GM23338 (cell line): ENCODE measurements around the gene WIPF3. TPM values are rescaled to one million over a fixed set of nuclear protein-coding genes. Genes with fewer than 3 reads are reported as not detected.

ENCODE experiments used
- ATAC-seq: fragments of 200-7000 bp; cut with Tn5 transposase; 3 replicates; pipeline ENCODE4 v1.9.1; 2020
- DNase-seq: peaks from one replicate; pipeline ENCODE4 v3.0.0-alpha.2; 2015; ENCODE audit warnings: low spot score
- H2AFZ ChIP-seq: fragments of 200-600 bp; sonication (generic); 2 replicates; pipeline ENCODE4 v1.8.0; 2016; ENCODE audit warnings: antibody characterized with exemption, mild to moderate bottlenecking, moderate library complexity
- H3F3A ChIP-seq: fragments of 200-600 bp; sonication (generic); replicated peaks from 2 replicates; pipeline ENCODE4 v1.8.0; 2017; ENCODE audit warnings: antibody characterized with exemption, mixed run types, low read depth
- H3K27ac ChIP-seq: fragments of 200-600 bp; sonication (generic); 2 replicates; pipeline ENCODE4 v1.6.1; 2016; ENCODE audit warnings: low read depth
- H3K27me3 ChIP-seq: fragments of 200-600 bp; sonication (generic); 2 replicates; pipeline ENCODE4 v1.8.0; 2016; ENCODE audit warnings: mild to moderate bottlenecking, mixed run types, moderate library complexity; ENCODE audit not compliant: insufficient read depth
- H3K36me3 ChIP-seq: fragments of 200-600 bp; sonication (generic); 2 replicates; pipeline ENCODE4 v1.8.0; 2016; ENCODE audit warnings: mild to moderate bottlenecking; ENCODE audit not compliant: insufficient read depth
- H3K4me1 ChIP-seq: fragments of 200-600 bp; sonication (generic); 2 replicates; pipeline ENCODE4 v1.8.0; 2016; ENCODE audit warnings: mild to moderate bottlenecking, moderate library complexity; ENCODE audit not compliant: insufficient read depth
- H3K4me2 ChIP-seq: fragments of 200-600 bp; sonication (generic); 2 replicates; pipeline ENCODE4 v1.7.1; 2017; ENCODE audit warnings: mixed run types
- H3K4me3 ChIP-seq: fragments of 200-600 bp; sonication (generic); 2 replicates; pipeline ENCODE4 v1.6.1; 2016; ENCODE audit warnings: mixed run types
- H3K79me2 ChIP-seq: fragments of 200-600 bp; sonication (generic); replicated peaks from 2 replicates; pipeline ENCODE4 v1.8.0; 2017; ENCODE audit warnings: mild to moderate bottlenecking; ENCODE audit not compliant: insufficient read depth
- H3K9me2 ChIP-seq: fragments of 200-600 bp; sonication (generic); 2 replicates; pipeline ENCODE4 v1.8.0; 2017; ENCODE audit not compliant: insufficient read depth
- H4K20me1 ChIP-seq: fragments of 200-600 bp; sonication (generic); replicated peaks from 2 replicates; pipeline ENCODE4 v1.8.0; 2017; ENCODE audit warnings: mild to moderate bottlenecking; ENCODE audit not compliant: insufficient read depth
- H3K27ac Mint-ChIP-seq: 2 replicates; pipeline ENCODE4 v1.8.0; 2020; ENCODE audit warnings: inconsistent platforms, mild to moderate bottlenecking, moderate library complexity, mixed read lengths
- H3K27me3 Mint-ChIP-seq: 3 replicates; pipeline ENCODE4 v1.8.0; 2022; ENCODE audit warnings: low read depth, mild to moderate bottlenecking, moderate library complexity, mixed read lengths, inconsistent platforms; ENCODE audit not compliant: insufficient read depth, poor library complexity
- H3K36me3 Mint-ChIP-seq: 3 replicates; pipeline ENCODE4 v1.8.0; 2021; ENCODE audit warnings: low read depth, mild to moderate bottlenecking, inconsistent platforms, moderate library complexity, mixed read lengths
- H3K4me1 Mint-ChIP-seq: 3 replicates; pipeline ENCODE4 v1.8.0; 2020; ENCODE audit warnings: mild to moderate bottlenecking, inconsistent platforms, mixed read lengths
- H3K4me3 Mint-ChIP-seq: 3 replicates; pipeline ENCODE4 v1.8.0; 2021; ENCODE audit warnings: moderate library complexity, mild to moderate bottlenecking, inconsistent platforms, mixed read lengths
- H3K9me3 Mint-ChIP-seq: 3 replicates; pipeline ENCODE4 v1.8.0; 2020; ENCODE audit warnings: moderate library complexity, mild to moderate bottlenecking, inconsistent platforms, mixed read lengths
- CREB1 ChIP-seq: fragments of 250-450 bp; sonication (Bioruptor Pico); IDR thresholded peaks from 2 replicates; pipeline ENCODE4 v1.5.0; 2020; ENCODE audit warnings: low read depth, mild to moderate bottlenecking, moderate library complexity
- ETS1 ChIP-seq: IDR thresholded peaks from 2 replicates; pipeline ENCODE4 v1.6.1; 2016; ENCODE audit warnings: antibody characterized with exemption
- EZH2 ChIP-seq: fragments of 200-600 bp; sonication (generic); IDR thresholded peaks from one replicate; pipeline ENCODE4 v1.8.0; 2017; ENCODE audit warnings: antibody characterized with exemption, mild to moderate bottlenecking, low read depth; ENCODE audit not compliant: unreplicated experiment
- EZH2phosphoT487 ChIP-seq: fragments of 200-600 bp; sonication (generic); IDR thresholded peaks from one replicate; pipeline ENCODE4 v1.8.1; 2018; ENCODE audit warnings: antibody characterized with exemption; ENCODE audit not compliant: unreplicated experiment
- JUNB ChIP-seq: IDR thresholded peaks from one replicate; pipeline ENCODE4 v1.6.1; 2016; ENCODE audit warnings: antibody characterized with exemption; ENCODE audit not compliant: unreplicated experiment
- NANOG ChIP-seq: IDR thresholded peaks from 2 replicates; pipeline ENCODE4 v1.6.1; 2016; ENCODE audit warnings: antibody characterized with exemption, borderline replicate concordance
- POLR2AphosphoS5 ChIP-seq: IDR thresholded peaks from 2 replicates; pipeline ENCODE4 v1.6.1; 2016; ENCODE audit warnings: antibody characterized with exemption, low read depth
- REST ChIP-seq: IDR thresholded peaks from one replicate; pipeline ENCODE4 v1.6.1; 2018; ENCODE audit warnings: antibody characterized with exemption; ENCODE audit not compliant: unreplicated experiment
- STAT1 ChIP-seq: IDR thresholded peaks from one replicate; pipeline ENCODE4 v1.6.1; 2016; ENCODE audit warnings: antibody characterized with exemption; ENCODE audit not compliant: unreplicated experiment
- ZNF114 ChIP-seq: fragments of 250-450 bp; sonication (Bioruptor Pico); IDR thresholded peaks from 2 replicates; pipeline ENCODE4 v1.5.0; 2020; ENCODE audit warnings: mild to moderate bottlenecking, moderate library complexity
- ZNF331 ChIP-seq: fragments of 250-450 bp; sonication (Bioruptor Pico); IDR thresholded peaks from 2 replicates; pipeline ENCODE4 v1.5.0; 2020; ENCODE audit warnings: low read depth, mild to moderate bottlenecking, moderate library complexity
- ZNF462 ChIP-seq: fragments of 250-450 bp; sonication (Bioruptor Pico); IDR thresholded peaks from 2 replicates; pipeline ENCODE4 v1.5.0; 2020; ENCODE audit warnings: mild to moderate bottlenecking, moderate library complexity
- polyA plus RNA-seq: library from polyadenylated mRNA; unstranded; fragments of >200 nt; fragmentation: Nextera tagmentation; extraction: Ambion mirVana; gene quantifications from 2 replicates; pipeline ENCODE4 v1.2.1, GENCODE V29; 2016
- total RNA-seq: library from RNA; depleted of rRNA; stranded (reverse); fragments of >200 nt; shearing (Covaris generic); gene quantifications from 2 replicates; pipeline ENCODE4 v1.2.3, GENCODE V29; 2014
- TF ChIP-seq, protein P1 (sequence below), 2 experiments: fragments of 200-600 bp in 1 of 2; sonication (generic) in 1 of 2; conservative IDR thresholded peaks; 2 replicates each; pipeline versions ENCODE4 v1.5.1 to v1.6.1; 2016 to 2017; ENCODE audit warnings: antibody characterized with exemption in 2 of 2, low read depth in 2 of 2, mild to moderate bottlenecking in 2 of 2, moderate library complexity in 1 of 2

WIPF3 gene
- total and polyA plus RNA-seq, 2 experiments from 2014 or later = 5.7 to 11.4 TPM

- peaks cover 3% of the 10 kb centered on the region for H3K4me1 ChIP-seq
- no peak for TF ChIP-seq POLR2AphosphoS5
- no peak for TF ChIP-seq NANOG
- TF ChIP-seq EZH2phosphoT487 = no peak
- no peak for TF ChIP-seq JUNB
- no peak for TF ChIP-seq ZNF462
- no peak for TF ChIP-seq EZH2
- no peak for TF ChIP-seq STAT1
- no peak for TF ChIP-seq REST
- TF ChIP-seq ETS1 = no peak
- TF ChIP-seq ZNF114 (CRISPR knock-in tag) = no peak
- no peak for TF ChIP-seq ZNF331 (CRISPR knock-in tag)
- TF ChIP-seq, protein P1, sequence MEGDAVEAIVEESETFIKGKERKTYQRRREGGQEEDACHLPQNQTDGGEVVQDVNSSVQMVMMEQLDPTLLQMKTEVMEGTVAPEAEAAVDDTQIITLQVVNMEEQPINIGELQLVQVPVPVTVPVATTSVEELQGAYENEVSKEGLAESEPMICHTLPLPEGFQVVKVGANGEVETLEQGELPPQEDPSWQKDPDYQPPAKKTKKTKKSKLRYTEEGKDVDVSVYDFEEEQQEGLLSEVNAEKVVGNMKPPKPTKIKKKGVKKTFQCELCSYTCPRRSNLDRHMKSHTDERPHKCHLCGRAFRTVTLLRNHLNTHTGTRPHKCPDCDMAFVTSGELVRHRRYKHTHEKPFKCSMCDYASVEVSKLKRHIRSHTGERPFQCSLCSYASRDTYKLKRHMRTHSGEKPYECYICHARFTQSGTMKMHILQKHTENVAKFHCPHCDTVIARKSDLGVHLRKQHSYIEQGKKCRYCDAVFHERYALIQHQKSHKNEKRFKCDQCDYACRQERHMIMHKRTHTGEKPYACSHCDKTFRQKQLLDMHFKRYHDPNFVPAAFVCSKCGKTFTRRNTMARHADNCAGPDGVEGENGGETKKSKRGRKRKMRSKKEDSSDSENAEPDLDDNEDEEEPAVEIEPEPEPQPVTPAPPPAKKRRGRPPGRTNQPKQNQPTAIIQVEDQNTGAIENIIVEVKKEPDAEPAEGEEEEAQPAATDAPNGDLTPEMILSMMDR (conservative IDR thresholded peaks at IDR 0.05; ENCODE audit: low read depth in 2 of 2) = no peak
- no peak for TF ChIP-seq CREB1 (CRISPR knock-in tag)
- H3K4me2 ChIP-seq = no peak overlapping the region
- no peak overlapping the region for H3K4me3 ChIP-seq
- no peaks in the 10 kb centered on the region for H3K9me2 ChIP-seq
- H3K27me3 ChIP-seq = no peaks in the 10 kb centered on the region
- DNase-seq (no peak), ATAC-seq (no peak)
- no peaks in the 10 kb centered on the region for H3K9me3 Mint-ChIP-seq
- no peak overlapping the region for H3K4me3 Mint-ChIP-seq
- H3K27ac ChIP-seq = no peak overlapping the region
- H3K27ac Mint-ChIP-seq = no peak overlapping the region
- no peak overlapping the region for H2AFZ ChIP-seq
- H3K79me2 ChIP-seq = peaks cover 7% of the 10 kb centered on the region; the same call in 1 of the 2 replicates
- H3K36me3 ChIP-seq = peaks cover 5% of the 10 kb centered on the region; the same call in 1 of the 2 replicates
- peaks cover 6% of the 10 kb centered on the region for H3K36me3 Mint-ChIP-seq
- peaks cover 11% of the 10 kb centered on the region; the same call in 2 of the 3 replicates for H3K4me1 Mint-ChIP-seq
- H3F3A ChIP-seq = no peaks in the 10 kb centered on the region
- no peaks in the 10 kb centered on the region for H4K20me1 ChIP-seq
- H3K27me3 Mint-ChIP-seq = peaks cover 4% of the 10 kb centered on the region
Measured at GRCh38 chr7:29889288-29889687, 83.0 kb downstream of the WIPF3 start.
